Measurements from ENCODE around the gene PTAFR. TPM values are rescaled to one million over a fixed set of nuclear protein-coding genes. Genes with fewer than 3 reads are reported as not detected.

PTAFR gene
- total RNA-seq, 1 experiment from 2014 or later: 1.9 TPM

DNA sequence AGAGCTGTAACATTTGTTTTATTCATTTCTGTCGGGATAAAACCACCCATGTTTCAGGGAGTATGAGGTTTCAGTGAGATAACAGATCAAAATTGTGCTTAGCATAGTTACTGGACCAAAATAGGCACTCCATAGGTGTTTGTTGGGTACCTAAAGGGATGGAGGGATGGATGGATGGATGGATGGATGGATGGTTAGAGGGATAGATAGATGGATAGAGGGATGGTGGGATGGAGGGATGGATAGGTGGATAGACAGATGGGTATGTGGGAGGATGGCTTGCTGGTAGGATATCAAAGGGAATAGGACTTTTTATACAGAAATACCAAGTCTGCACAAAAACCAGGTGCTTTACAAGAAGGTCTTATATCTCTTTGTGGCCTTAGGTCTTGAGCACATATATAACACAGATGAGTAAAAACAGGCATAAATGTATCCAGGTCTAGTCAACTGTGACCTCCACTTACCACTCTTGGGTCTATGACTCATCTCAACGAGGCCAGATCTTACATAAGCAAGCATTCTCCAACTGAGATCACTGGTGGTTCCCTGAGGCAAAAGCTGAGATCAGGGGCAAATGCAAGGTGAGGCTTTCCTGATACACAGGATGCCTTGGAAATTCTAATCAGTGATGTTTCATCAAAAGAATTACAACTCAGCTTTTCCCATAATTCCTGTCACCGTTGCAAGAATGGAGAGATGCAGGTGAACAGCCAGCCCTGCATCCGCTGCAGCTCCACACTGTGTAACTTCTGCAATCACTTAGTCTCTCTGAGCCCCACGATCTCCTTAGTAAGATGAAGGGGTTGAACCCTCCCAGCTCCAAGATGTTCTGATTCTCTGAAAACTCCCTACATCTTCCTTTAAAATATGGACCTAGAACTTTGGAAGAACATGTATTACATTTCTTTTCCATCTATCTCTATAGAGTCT, 32.0 kb downstream of the PTAFR start:
- H3K4me3 Mint-ChIP-seq: no peak overlapping the region
- Histone ChIP-seq H2BK15ac (ENCODE audit: low read depth, low read length) (no peak overlapping the region), H3K4me1 (ENCODE audit: insufficient read depth, low read length) (peaks cover 8% of the 10 kb centered on the region), H2BK5ac (ENCODE audit: insufficient read length, low read length) (no peak overlapping the region), H3K18ac (ENCODE audit: insufficient read length, low read depth, low read length) (no peak overlapping the region), H2AFZ (ENCODE audit: low read length) (no peak overlapping the region), H2AK5ac (ENCODE audit: insufficient read length, low read length) (no peak overlapping the region), H2BK20ac (ENCODE audit: low read depth, low read length, poor library complexity, severe bottlenecking) (no peak overlapping the region), H3K4me2 (ENCODE audit: insufficient read depth, insufficient read length, low read length) (no peak overlapping the region), H4K8ac (replicated peaks; ENCODE audit: insufficient read length, low read depth, low read length) (no peak overlapping the region), H3K14ac (ENCODE audit: insufficient read depth, low read length) (no peak overlapping the region), H4K20me1 (ENCODE audit: control insufficient read depth, insufficient read depth, insufficient read length) (no peaks in the 10 kb centered on the region), H3K9ac (ENCODE audit: extremely low read depth, insufficient read length, low read length) (no peak overlapping the region), H3K4ac (ENCODE audit: low read depth, low read length) (no peak overlapping the region), H3T11ph (ENCODE audit: low read length) (no peak overlapping the region), H3K56ac (ENCODE audit: insufficient read length, low read depth, low read length) (no peak overlapping the region), H3K9me3 (ENCODE audit: control insufficient read depth, low read depth, low read length) (no peaks in the 10 kb centered on the region), H3K23ac (ENCODE audit: insufficient read length, low read depth, low read length) (no peak overlapping the region), H2BK12ac (ENCODE audit: insufficient read length, low read depth, low read length) (no peak overlapping the region), H4K91ac (ENCODE audit: insufficient read length, low read depth, low read length) (no peak overlapping the region), H3K27ac (ENCODE audit: insufficient read length, low read depth, low read length) (no peak overlapping the region), H4K5ac (ENCODE audit: insufficient read length, low read depth, low read length) (no peak overlapping the region), H3K79me1 (ENCODE audit: insufficient read depth, low read depth, low read length, poor library complexity, severe bottlenecking) (no peaks in the 10 kb centered on the region), H3K27me3 (ENCODE audit: insufficient read depth, low read length) (no peaks in the 10 kb centered on the region), H2BK120ac (ENCODE audit: low read depth, low read length, poor library complexity, severe bottlenecking) (no peak overlapping the region), H3K23me2 (ENCODE audit: insufficient read length, low read depth, low read length, poor library complexity, severe bottlenecking) (no peaks in the 10 kb centered on the region), H3K79me2 (ENCODE audit: insufficient read depth, low read length) (no peaks in the 10 kb centered on the region)
- H3K9me3 Mint-ChIP-seq: no peaks in the 10 kb centered on the region; a peak in 1 of 5 replicates
- no peak overlapping the region for H3K27ac Mint-ChIP-seq
- no peak for DNase-seq
- no peaks in the 10 kb centered on the region for H3K27me3 Mint-ChIP-seq (ENCODE audit: low read depth)
- no peaks in the 10 kb centered on the region for H3K36me3 Mint-ChIP-seq (ENCODE audit: insufficient read depth in 1 of 3, low read depth in 3 of 3)
- peaks cover 15% of the 10 kb centered on the region in 2 experiments for H3K4me1 Mint-ChIP-seq
- WGBS (ENCODE audit: extremely low coverage, insufficient read length, low lambda C conversion rate): no CpG with 5 or more reads among the region's 5 CpGs
- no peak for TF ChIP-seq CTCF (conservative IDR thresholded peaks at IDR 0.05)
